OCI-LY1 (cell line): ENCODE data around the gene HTD2.

ENCODE experiments used
- EZH2 ChIP-seq: fragments of 200-600 bp; sonication (generic), shearing (Covaris generic); IDR thresholded peaks from 2 replicates; pipeline ENCODE4 v1.8.0; 2017; ENCODE audit warnings: borderline replicate concordance, mixed run types, mild to moderate bottlenecking, antibody characterized with exemption, low read length, moderate library complexity, mixed read lengths
- TF ChIP-seq, protein P1 (sequence below): fragments of 200-600 bp; sonication (generic), shearing (Covaris generic); IDR thresholded peaks from 2 replicates; pipeline ENCODE4 v1.5.1; 2017; ENCODE audit warnings: mild to moderate bottlenecking, antibody characterized with exemption, low read length, moderate library complexity, mixed read lengths

DNA sequence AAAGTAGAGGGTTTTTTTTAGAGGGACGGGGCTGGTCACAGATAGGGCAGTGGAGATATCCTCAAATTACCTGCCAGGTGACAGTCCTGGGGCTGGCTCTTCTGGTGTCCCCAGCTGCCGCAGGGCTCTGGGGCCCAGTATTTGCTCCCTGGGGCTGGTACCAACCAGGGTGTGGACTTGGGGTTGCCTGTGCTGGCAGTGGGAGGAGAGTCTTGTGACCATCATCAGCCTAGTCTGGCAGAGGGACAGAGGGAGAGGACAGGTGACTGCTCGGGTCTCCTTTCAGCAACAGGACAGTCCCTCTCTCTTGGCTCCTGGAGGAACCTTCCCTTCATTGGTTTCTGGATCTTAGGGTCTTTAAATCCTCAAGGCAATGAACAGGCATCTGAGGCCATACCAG lies 8.1 kb upstream of the HTD2 start:
- TF ChIP-seq, protein P1, sequence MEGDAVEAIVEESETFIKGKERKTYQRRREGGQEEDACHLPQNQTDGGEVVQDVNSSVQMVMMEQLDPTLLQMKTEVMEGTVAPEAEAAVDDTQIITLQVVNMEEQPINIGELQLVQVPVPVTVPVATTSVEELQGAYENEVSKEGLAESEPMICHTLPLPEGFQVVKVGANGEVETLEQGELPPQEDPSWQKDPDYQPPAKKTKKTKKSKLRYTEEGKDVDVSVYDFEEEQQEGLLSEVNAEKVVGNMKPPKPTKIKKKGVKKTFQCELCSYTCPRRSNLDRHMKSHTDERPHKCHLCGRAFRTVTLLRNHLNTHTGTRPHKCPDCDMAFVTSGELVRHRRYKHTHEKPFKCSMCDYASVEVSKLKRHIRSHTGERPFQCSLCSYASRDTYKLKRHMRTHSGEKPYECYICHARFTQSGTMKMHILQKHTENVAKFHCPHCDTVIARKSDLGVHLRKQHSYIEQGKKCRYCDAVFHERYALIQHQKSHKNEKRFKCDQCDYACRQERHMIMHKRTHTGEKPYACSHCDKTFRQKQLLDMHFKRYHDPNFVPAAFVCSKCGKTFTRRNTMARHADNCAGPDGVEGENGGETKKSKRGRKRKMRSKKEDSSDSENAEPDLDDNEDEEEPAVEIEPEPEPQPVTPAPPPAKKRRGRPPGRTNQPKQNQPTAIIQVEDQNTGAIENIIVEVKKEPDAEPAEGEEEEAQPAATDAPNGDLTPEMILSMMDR = no peak
- TF ChIP-seq EZH2 = no peak
